ENCODE data around the gene KCNE4. TPM values are rescaled to one million over a fixed set of nuclear protein-coding genes. Genes with fewer than 3 reads are reported as not detected.

The KCNE4 gene
- total RNA-seq, 4 donors from 2014 or later, result 0.64 to 2.4 (median 2.1) TPM

DNA sequence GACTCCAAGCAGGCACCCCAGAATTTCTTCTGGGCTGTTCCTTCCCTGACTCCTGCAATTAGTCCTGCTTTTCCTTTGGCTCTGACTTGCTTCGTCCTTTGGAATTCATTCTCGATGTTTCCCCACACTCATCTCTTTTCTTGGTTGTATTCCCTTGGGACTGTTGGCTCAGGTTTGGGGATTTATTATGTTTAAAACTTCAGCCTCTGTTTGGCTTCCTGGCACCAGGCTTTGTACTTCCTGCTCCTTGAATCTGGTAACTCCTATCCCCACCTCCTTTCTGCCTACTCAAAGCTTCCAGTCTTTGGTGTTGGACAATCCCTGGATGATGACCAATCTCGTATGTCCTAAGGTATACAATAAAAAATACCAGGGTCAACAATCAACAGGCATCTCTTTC is 1.8 kb upstream of the KCNE4 start:
- WGBS, result 64% methylated on average over 3 of the region's 3 CpGs
- TF ChIP-seq, protein P1, sequence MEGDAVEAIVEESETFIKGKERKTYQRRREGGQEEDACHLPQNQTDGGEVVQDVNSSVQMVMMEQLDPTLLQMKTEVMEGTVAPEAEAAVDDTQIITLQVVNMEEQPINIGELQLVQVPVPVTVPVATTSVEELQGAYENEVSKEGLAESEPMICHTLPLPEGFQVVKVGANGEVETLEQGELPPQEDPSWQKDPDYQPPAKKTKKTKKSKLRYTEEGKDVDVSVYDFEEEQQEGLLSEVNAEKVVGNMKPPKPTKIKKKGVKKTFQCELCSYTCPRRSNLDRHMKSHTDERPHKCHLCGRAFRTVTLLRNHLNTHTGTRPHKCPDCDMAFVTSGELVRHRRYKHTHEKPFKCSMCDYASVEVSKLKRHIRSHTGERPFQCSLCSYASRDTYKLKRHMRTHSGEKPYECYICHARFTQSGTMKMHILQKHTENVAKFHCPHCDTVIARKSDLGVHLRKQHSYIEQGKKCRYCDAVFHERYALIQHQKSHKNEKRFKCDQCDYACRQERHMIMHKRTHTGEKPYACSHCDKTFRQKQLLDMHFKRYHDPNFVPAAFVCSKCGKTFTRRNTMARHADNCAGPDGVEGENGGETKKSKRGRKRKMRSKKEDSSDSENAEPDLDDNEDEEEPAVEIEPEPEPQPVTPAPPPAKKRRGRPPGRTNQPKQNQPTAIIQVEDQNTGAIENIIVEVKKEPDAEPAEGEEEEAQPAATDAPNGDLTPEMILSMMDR (IDR thresholded peaks at IDR 0.05), result no peak
- TF ChIP-seq POLR2A (IDR thresholded peaks at IDR 0.05) (no peak), POLR2AphosphoS5 (IDR thresholded peaks at IDR 0.05) (no peak), EP300 (IDR thresholded peaks at IDR 0.05) (no peak)
- no peaks in the 10 kb centered on the region for H3K9me3 ChIP-seq
- no peak for DNase-seq (ENCODE audit: low spot score in 2 of 2)
- H3K4me1 ChIP-seq, result peaks cover 27% of the 10 kb centered on the region
- H3K4me3 ChIP-seq, result no peak overlapping the region
- H3K36me3 ChIP-seq, result no peaks in the 10 kb centered on the region
- peaks cover 6% of the 10 kb centered on the region for H3K27me3 ChIP-seq
- H3K27ac ChIP-seq, result no peak overlapping the region

DNA sequence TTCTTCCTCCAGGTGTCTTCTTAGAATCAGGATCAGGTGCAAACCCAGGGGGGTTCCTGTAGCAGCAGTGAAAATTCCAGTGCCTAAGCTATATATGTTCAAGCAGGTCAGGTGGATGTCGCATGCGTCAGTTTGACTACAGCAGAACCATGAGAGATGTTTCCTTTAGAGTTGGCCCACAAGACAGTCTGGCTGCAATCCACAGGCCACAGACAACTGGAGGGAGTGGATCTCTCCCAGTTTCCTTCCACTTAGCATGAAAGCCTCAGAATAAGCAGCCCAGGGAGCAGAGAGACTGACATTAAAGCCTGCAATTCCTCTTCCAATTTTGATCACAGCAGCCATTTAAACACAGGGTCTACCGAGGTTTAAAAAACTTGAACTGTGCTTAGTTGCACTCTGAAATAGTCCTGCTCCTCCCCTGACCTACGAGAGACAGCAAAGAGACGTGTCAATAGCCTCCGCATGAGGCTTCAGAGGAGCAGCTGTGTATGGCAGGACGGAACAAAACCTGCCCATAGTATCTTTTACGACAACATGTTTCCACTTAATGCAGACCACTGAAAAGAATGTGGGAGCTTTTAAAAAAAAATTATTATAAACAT is 988 bp upstream of the KCNE4 start:
- TF ChIP-seq POLR2AphosphoS5 (IDR thresholded peaks at IDR 0.05) (no peak), EP300 (IDR thresholded peaks at IDR 0.05) (no peak), POLR2A (IDR thresholded peaks at IDR 0.05) (no peak)
- TF ChIP-seq, protein P1 (IDR thresholded peaks at IDR 0.05), result no peak
- Histone ChIP-seq H3K4me3 (peak overlapping the region; percentile 47), H3K27me3 (peaks cover 6% of the 10 kb centered on the region), H3K27ac (no peak overlapping the region), H3K4me1 (peaks cover 33% of the 10 kb centered on the region), H3K36me3 (no peaks in the 10 kb centered on the region), H3K9me3 (no peaks in the 10 kb centered on the region)
- no peak for DNase-seq (ENCODE audit: low spot score in 2 of 2)
- 48% methylated on average over 8 of the region's 8 CpGs for WGBS

- peak overlapping the region; percentile 47 for H3K4me3 ChIP-seq
- 32% methylated on average over 35 of the region's 42 CpGs for WGBS
- TF ChIP-seq POLR2A (IDR thresholded peaks at IDR 0.05) (no peak), EP300 (IDR thresholded peaks at IDR 0.05) (no peak), POLR2AphosphoS5 (IDR thresholded peaks at IDR 0.05) (no peak)
- TF ChIP-seq, protein P1 (IDR thresholded peaks at IDR 0.05), result no peak
- peak overlapping the region; percentile 77 for H3K27ac ChIP-seq
- H3K4me1 ChIP-seq, result peaks cover 35% of the 10 kb centered on the region
- DNase-seq (ENCODE audit: low spot score in 2 of 2), result no peak
- no peaks in the 10 kb centered on the region for H3K36me3 ChIP-seq
- no peaks in the 10 kb centered on the region for H3K9me3 ChIP-seq
- peaks cover 6% of the 10 kb centered on the region for H3K27me3 ChIP-seq
Measured at GRCh38 chr2:223052548-223053483, 826 bp downstream of the KCNE4 start.

GRCh38 chr2:223053484-223054192 is 1.6 kb downstream of the KCNE4 start:
- H3K36me3 ChIP-seq, result no peaks in the 10 kb centered on the region
- TF ChIP-seq POLR2A (IDR thresholded peaks at IDR 0.05) (no peak), POLR2AphosphoS5 (IDR thresholded peaks at IDR 0.05) (no peak), EP300 (IDR thresholded peaks at IDR 0.05) (no peak)
- TF ChIP-seq, protein P1 (IDR thresholded peaks at IDR 0.05), result no peak
- H3K9me3 ChIP-seq, result no peaks in the 10 kb centered on the region
- peak overlapping the region; percentile 47 for H3K4me3 ChIP-seq
- H3K27me3 ChIP-seq, result peaks cover 6% of the 10 kb centered on the region
- peaks cover 35% of the 10 kb centered on the region for H3K4me1 ChIP-seq
- 62% methylated on average over 8 of the region's 14 CpGs for WGBS
- DNase-seq (ENCODE audit: low spot score in 2 of 2), result no peak
- peak overlapping the region; percentile 77 for H3K27ac ChIP-seq

All from suprapubic skin (tissue), 4 donors.